Epithelial cell of esophagus (primary cell): ENCODE results near the gene GAN.
"Not testable (repeated sequence)": the region's sequence is repeated elsewhere in the genome, so short reads cannot be mapped to it uniquely, and the experiment has no call there.

Source experiments
- DNase-seq: peaks from one replicate; pipeline ENCODE4 v3.0.0; 2010; ENCODE audit warnings: low read depth
- H3K4me3 ChIP-seq: 2 replicates; pipeline ENCODE4 v1.5.1; 2011; ENCODE audit warnings: mild to moderate bottlenecking, low read length, control low read depth
- TF ChIP-seq, protein P1 (sequence below): IDR thresholded peaks from 2 replicates; pipeline ENCODE4 v1.5.1; 2011; ENCODE audit warnings: low read depth, mild to moderate bottlenecking, low read length, control low read depth, inconsistent platforms; ENCODE audit not compliant: insufficient read depth; ENCODE audit errors: missing control alignments

The GAN gene

DNA sequence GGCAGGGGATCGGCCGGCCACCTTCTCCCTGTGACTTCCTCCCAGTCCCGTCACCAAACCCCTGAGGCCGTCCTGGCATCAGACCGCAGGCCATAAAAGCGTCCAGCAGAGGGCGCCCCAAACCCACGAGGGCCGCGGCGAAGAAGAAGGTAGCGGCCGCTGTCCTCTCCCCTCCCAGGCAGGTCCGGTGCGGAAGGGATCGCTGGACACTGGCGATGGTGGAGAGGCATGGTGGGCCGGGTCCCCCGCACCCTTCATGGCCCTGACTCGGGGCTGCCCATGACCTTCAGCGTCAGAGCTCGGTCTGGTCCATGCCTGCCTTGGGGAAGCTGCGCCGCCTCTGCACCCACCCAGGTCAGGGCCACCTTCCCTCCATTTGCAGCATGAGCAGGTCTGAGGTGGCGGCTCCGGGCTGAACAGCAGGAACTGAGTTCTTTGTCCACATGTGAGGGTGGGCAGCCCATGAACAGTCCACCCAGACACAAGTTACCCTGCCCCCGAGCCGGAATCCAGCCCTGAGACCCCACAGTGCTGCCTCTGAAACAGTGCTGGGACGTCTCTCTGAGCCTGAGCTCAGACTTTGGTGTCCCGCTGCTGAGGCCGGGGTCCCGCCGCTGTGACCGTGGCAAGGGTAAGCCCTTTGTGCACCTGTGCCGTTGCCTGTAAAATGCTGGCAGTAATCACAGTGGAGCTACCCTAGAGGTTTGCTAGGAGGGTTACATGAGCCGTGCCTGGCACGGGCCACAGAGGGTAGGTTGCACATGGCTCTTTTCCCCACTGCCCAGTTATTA, 89.0 kb downstream of the GAN start:
- TF ChIP-seq, protein P1, sequence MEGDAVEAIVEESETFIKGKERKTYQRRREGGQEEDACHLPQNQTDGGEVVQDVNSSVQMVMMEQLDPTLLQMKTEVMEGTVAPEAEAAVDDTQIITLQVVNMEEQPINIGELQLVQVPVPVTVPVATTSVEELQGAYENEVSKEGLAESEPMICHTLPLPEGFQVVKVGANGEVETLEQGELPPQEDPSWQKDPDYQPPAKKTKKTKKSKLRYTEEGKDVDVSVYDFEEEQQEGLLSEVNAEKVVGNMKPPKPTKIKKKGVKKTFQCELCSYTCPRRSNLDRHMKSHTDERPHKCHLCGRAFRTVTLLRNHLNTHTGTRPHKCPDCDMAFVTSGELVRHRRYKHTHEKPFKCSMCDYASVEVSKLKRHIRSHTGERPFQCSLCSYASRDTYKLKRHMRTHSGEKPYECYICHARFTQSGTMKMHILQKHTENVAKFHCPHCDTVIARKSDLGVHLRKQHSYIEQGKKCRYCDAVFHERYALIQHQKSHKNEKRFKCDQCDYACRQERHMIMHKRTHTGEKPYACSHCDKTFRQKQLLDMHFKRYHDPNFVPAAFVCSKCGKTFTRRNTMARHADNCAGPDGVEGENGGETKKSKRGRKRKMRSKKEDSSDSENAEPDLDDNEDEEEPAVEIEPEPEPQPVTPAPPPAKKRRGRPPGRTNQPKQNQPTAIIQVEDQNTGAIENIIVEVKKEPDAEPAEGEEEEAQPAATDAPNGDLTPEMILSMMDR, result peak; percentile 82
- peak; percentile 71 for DNase-seq
- no peak overlapping the region for H3K4me3 ChIP-seq

DNA sequence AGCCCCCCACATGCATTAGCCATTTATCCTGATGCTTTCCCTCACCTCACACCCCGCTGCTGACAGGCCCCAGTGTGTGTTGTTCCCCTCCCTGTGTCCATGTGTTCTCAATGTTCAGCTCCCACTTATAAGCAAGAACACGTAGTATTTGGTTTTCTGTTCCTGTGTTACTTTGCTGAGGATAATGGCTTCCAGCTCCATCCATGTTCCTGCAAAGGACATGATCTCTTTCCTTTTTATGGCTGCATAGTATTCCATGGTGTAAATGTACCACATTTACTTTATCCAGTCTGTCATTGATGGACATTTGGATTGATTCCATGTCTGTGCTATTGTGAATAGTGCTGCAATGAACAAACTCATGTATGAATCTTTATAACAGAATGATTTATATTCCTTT, 90.2 kb downstream of the GAN start:
- not testable (repeated sequence) for DNase-seq, H3K4me3 ChIP-seq

DNA sequence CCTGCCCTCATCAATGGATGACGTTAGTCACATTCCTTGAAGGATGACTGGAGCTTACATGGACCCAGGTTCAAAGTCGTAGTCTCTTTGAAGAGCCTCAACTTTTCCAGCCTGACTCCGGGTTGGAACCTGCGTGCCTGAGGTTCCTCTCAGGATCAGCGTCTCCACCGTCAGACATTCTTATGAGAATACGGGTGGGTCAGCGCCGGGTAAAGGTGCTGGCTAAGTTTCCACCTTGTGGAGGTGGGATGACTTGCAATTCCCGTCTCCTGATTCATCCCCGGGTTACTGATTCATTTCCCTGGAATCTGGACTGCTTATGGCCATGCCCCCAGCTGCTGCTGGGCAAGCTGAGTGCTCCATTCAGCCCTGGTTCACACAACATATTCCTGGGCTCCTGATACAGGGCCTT, 90.9 kb downstream of the GAN start:
- DNase-seq, result peak; percentile 98
- TF ChIP-seq, protein P1, result peak; percentile 45
- no peak overlapping the region for H3K4me3 ChIP-seq

DNA sequence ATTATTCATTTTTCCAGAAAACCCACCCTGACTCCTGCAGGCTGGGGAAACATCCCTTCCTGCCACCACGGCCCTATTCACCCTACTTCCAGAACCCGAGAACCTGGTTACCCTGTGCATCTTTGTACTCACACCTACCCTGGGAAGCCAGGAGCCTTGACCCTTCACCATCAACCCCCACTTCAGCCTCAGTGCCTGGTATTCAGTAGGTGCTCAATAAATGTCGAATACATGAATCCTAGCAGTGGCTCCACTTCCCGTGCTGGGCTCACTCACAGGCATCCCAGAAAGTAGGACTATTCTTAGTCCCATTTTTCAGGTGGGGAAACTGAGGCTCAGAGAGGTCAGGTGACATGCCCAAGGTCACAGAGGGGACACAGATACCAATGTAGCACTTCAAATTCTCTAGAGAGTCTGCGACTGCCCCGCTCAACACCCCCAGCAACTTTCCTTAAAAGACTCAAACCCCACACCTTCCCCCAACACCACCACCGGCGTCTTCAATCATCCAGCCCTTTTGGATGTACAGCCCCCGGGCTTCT, 93.7 kb downstream of the GAN start:
- TF ChIP-seq, protein P1, result no peak
- H3K4me3 ChIP-seq, result no peak overlapping the region
- no peak for DNase-seq

DNA sequence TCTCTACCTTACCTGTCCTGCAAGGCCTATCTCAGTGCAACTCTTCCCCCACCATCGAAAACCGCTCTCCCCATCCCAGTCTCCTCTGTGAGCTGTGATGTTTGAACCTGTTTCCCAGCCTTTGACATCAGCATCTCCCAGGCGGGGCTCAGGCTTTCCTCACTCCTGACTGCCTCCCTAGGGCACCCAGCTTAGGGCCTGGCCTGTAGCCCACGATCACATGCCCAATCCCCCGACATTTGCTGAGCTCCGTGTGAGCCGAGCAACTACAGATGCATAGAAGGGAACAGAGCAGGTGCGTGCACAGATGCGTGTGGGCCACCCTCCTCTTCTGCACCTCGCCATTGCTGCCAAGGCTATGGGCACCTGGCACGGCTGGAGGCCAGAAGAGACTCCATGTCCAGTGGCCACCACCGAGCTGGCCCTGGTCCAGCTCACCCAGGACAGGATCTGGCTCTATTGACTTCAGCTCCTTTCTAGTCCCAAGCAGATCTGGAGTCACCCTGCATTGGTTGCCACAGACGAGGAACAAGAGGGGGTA, 94.3 kb downstream of the GAN start:
- no peak overlapping the region for H3K4me3 ChIP-seq
- no peak for DNase-seq
- TF ChIP-seq, protein P1, result no peak

DNA sequence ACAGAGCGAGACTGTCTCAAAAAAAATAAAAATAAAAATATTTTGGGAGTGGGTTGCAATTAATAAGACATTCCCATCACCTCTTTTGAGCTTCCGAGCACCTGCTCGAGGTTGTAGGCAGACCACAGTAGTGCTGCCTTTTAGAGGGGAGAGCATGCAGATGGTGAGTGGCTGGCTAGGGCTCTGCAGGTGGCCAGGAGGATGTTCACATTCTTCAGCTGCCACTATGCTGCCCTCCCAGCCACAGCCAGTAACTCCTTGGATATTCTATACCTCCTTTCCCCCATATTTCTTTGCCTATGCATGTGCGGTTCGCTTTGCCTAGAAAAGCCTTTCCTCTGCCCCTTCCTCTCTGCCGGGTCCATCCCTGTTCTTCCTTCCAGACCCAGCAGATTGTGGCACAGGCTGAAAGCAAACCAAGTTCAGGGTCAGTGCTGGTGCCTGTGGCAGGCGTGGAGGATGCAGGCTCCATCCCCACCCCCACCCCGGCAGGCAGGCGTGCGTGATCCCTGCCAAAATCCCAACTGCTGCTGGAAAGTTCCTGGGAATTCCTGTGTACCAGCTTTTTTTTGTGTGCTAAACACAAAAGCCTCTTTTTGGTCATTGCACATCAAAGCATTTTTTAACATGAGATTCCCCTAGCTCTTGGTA, 96.0 kb downstream of the GAN start:
- DNase-seq, result no peak
- TF ChIP-seq, protein P1, result no peak
- H3K4me3 ChIP-seq, result no peak overlapping the region

DNA sequence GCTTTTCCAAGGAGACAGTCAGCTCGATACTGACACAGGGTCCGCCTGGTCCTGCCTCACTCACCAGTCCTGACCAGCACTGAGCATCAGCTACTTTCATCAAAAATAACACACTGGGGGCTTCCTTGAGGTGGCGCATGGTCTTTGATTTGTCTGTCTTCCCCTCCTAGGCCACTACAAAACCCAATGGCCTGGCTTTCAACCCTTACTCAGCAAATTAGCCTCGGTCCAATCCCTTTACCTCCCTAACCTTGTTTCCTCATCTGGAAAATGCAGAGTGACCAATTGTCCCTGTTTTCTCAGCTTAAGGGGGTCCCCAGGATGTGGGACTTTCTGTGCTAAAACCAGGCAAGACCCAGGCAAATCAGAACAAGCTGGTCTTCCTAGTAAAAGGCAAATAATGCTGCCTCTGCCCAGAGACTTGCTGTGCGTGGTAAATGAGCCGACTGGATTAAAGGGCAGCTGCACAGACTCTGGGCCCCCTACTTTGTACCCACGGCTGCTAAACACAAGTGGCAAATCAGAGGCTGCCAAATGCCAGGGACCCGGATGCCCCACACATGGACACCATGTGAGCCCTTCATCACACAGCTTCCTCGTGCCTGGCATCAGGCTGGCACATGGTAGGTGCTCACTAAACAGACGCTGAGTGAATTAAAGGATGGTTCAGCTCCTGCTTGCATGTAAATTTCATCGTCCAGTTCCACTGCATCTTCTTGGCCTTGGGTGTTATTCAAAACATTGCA, 98.7 kb downstream of the GAN start:
- TF ChIP-seq, protein P1, result no peak
- DNase-seq, result no peak
- no peak overlapping the region for H3K4me3 ChIP-seq
